ENCODE measurements around the gene PRCC. TPM values are rescaled to one million over a fixed set of nuclear protein-coding genes. Genes with fewer than 3 reads are reported as not detected.
A peak's percentile ranks its signal among the peaks of the same experiment; 100 is the strongest.

PRCC gene
- total and polyA plus RNA-seq, 8 donors, result 24.0 to 93.0 (median 41.0) TPM

- Histone ChIP-seq H3K4me1 (peaks cover 55 to 84% (median 70%) of the 10 kb centered on the region in 4 donors), H3K27ac (no peak overlapping the region), H3K36me3 (peaks cover 5 to 19% (median 15%) of the 10 kb centered on the region in 4 donors), H3K4me3 (no peak overlapping the region), H3K27me3 (no peaks in the 10 kb centered on the region), H3K9me3 (no peaks in the 10 kb centered on the region)
- 74 to 81% (median 76%) methylated on average over 3 of the region's 3 CpGs for WGBS, 5 donors
- intact Hi-C loops (cut with DNase I; ENCODE audit: low total_unique reads), result no loop called here
- TF ChIP-seq POLR2A (IDR thresholded peaks at IDR 0.05) (no peak), EP300 (IDR thresholded peaks at IDR 0.05) (no peak), POLR2AphosphoS5 (IDR thresholded peaks at IDR 0.05) (no peak), CTCF (IDR thresholded peaks at IDR 0.05) (no peak)
- no peak for DNase-seq
Observed at GRCh38 chr1:156772222-156772621, 4.9 kb downstream of the PRCC start.

- peaks cover 61 to 90% (median 74%) of the 10 kb centered on the region in 4 donors for H3K4me1 ChIP-seq
- H3K4me3 ChIP-seq, result no peak overlapping the region
- peak overlapping the region in 2 of 5 donors; percentile 4 to 6 for H3K27ac ChIP-seq
- H3K27me3 ChIP-seq, result no peaks in the 10 kb centered on the region
- intact Hi-C loops (cut with DNase I; ENCODE audit: low total_unique reads), result no loop called here
- H3K36me3 ChIP-seq, result peaks cover 5 to 19% (median 15%) of the 10 kb centered on the region in 4 donors
- TF ChIP-seq EP300 (IDR thresholded peaks at IDR 0.05), result no peak
- TF ChIP-seq CTCF (IDR thresholded peaks at IDR 0.05), result no peak
- TF ChIP-seq POLR2AphosphoS5 (IDR thresholded peaks at IDR 0.05), result no peak
- no peak for TF ChIP-seq POLR2A (IDR thresholded peaks at IDR 0.05)
- WGBS, 5 donors, result 23 to 50% (median 41%) methylated on average over 9 of the region's 9 CpGs
- peak in 1 of 2 donors; percentile 69 for DNase-seq
- H3K9me3 ChIP-seq, result no peaks in the 10 kb centered on the region
Observed at GRCh38 chr1:156772728-156773497, 5.6 kb downstream of the PRCC start.

- Histone ChIP-seq H3K27ac (no peak overlapping the region), H3K36me3 (peaks cover 5 to 19% (median 15%) of the 10 kb centered on the region in 4 donors), H3K4me1 (peaks cover 55 to 90% (median 71%) of the 10 kb centered on the region in 4 donors), H3K4me3 (no peak overlapping the region), H3K27me3 (no peaks in the 10 kb centered on the region), H3K9me3 (no peaks in the 10 kb centered on the region)
- 83 to 92% (median 87%) methylated on average over 3 of the region's 3 CpGs for WGBS, 5 donors
- no peak for TF ChIP-seq POLR2A (IDR thresholded peaks at IDR 0.05)
- TF ChIP-seq EP300 (IDR thresholded peaks at IDR 0.05), result no peak
- no peak for TF ChIP-seq POLR2AphosphoS5 (IDR thresholded peaks at IDR 0.05)
- TF ChIP-seq CTCF (IDR thresholded peaks at IDR 0.05), result no peak
- no peak for DNase-seq
- intact Hi-C loops (cut with DNase I; ENCODE audit: low total_unique reads), result no loop called here
Observed at GRCh38 chr1:156773607-156774006, 6.3 kb downstream of the PRCC start.

- TF ChIP-seq POLR2A (IDR thresholded peaks at IDR 0.05) (no peak), EP300 (IDR thresholded peaks at IDR 0.05) (no peak)
- Histone ChIP-seq H3K36me3 (peaks cover 0 to 14% (median 8%) of the 10 kb centered on the region in 4 donors), H3K4me3 (no peak overlapping the region), H3K9me3 (no peaks in the 10 kb centered on the region), H3K4me1 (peaks cover 34 to 69% (median 49%) of the 10 kb centered on the region in 4 donors), H3K27ac (no peak overlapping the region), H3K27me3 (no peaks in the 10 kb centered on the region)
- intact Hi-C loops (cut with DNase I; ENCODE audit: low total_unique reads), result no loop called here
- WGBS, 5 donors, result 80 to 88% (median 85%) methylated on average over 5 of the region's 5 CpGs
- no peak for DNase-seq
Observed at GRCh38 chr1:156775799-156776198, 8.5 kb downstream of the PRCC start.

- Histone ChIP-seq H3K27me3 (no peaks in the 10 kb centered on the region), H3K27ac (no peak overlapping the region), H3K4me1 (peaks cover 29 to 67% (median 45%) of the 10 kb centered on the region in 4 donors), H3K36me3 (peaks cover 5 to 11% (median 8%) of the 10 kb centered on the region in 4 donors), H3K4me3 (no peak overlapping the region), H3K9me3 (no peaks in the 10 kb centered on the region)
- DNase-seq, result no peak
- TF ChIP-seq CTCF (IDR thresholded peaks at IDR 0.05), result no peak
- TF ChIP-seq EP300 (IDR thresholded peaks at IDR 0.05), result no peak
- WGBS, 5 donors, result 57 to 64% (median 61%) methylated on average over 4 of the region's 4 CpGs
- intact Hi-C loops (cut with DNase I; ENCODE audit: low total_unique reads), result no loop called here
Observed at GRCh38 chr1:156776942-156777341, 9.6 kb downstream of the PRCC start.
